ENCODE data around the gene TBC1D10B.
A peak's percentile ranks its signal among the peaks of the same experiment; 100 is the strongest.

TBC1D10B gene

GRCh38 chr16:30395992-30396585 is 25.8 kb upstream of the TBC1D10B start:
- H3K36me3 ChIP-seq (ENCODE audit: control insufficient read depth, insufficient read depth, low read length): peaks cover 17% of the 10 kb centered on the region
- H3K4me3 ChIP-seq (ENCODE audit: low read length): peak overlapping the region; percentile 99; the same call in 1 of the 2 replicates
- DNase-seq (ENCODE audit: low read depth, low spot score): no peak
- H3K27me3 ChIP-seq (ENCODE audit: control insufficient read depth, insufficient read depth, low read length): no peaks in the 10 kb centered on the region
- WGBS (ENCODE audit: insufficient coverage, insufficient read length): no CpG with 5 or more reads among the region's 13 CpGs
- no peaks in the 10 kb centered on the region for H3K9me3 ChIP-seq (ENCODE audit: control insufficient read depth, insufficient read depth, low read length)
- H3K4me1 ChIP-seq (ENCODE audit: control insufficient read depth, insufficient read depth, low read length): no peaks in the 10 kb centered on the region
- no peak overlapping the region for H3K27ac ChIP-seq (ENCODE audit: low read length)

- Histone ChIP-seq H3K4me3 (ENCODE audit: low read length) (peak within 1 kb of the TSS; percentile 99), H3K27ac (ENCODE audit: low read length) (no peak within 1 kb of the TSS), H3K36me3 (ENCODE audit: control insufficient read depth, insufficient read depth, low read length) (peaks cover 17% of the 10 kb centered on the region), H3K27me3 (ENCODE audit: control insufficient read depth, insufficient read depth, low read length) (no peaks in the 10 kb centered on the region), H3K4me1 (ENCODE audit: control insufficient read depth, insufficient read depth, low read length) (no peaks in the 10 kb centered on the region), H3K9me3 (ENCODE audit: control insufficient read depth, insufficient read depth, low read length) (no peaks in the 10 kb centered on the region)
- WGBS (ENCODE audit: insufficient coverage, insufficient read length): no CpG with 5 or more reads among the region's 103 CpGs
- DNase-seq (ENCODE audit: low read depth, low spot score): no peak
These were observed 25.1 kb upstream of the TBC1D10B start, which contains the start of gene ZNF48 for GRCh38 chr16:30395155-30395991. TSS of gene ZNF48 (plus strand) at chr16:30395420. CDS start at chr16:30395795, 375 bp downstream.

- H3K4me3 ChIP-seq (ENCODE audit: low read length): peak overlapping the region; percentile 99; the same call in 1 of the 2 replicates
- WGBS (ENCODE audit: insufficient coverage, insufficient read length): no CpG with 5 or more reads among the region's 31 CpGs
- no peaks in the 10 kb centered on the region for H3K9me3 ChIP-seq (ENCODE audit: control insufficient read depth, insufficient read depth, low read length)
- no peak for DNase-seq (ENCODE audit: low read depth, low spot score)
- H3K4me1 ChIP-seq (ENCODE audit: control insufficient read depth, insufficient read depth, low read length): no peaks in the 10 kb centered on the region
- H3K36me3 ChIP-seq (ENCODE audit: control insufficient read depth, insufficient read depth, low read length): peaks cover 17% of the 10 kb centered on the region
- H3K27ac ChIP-seq (ENCODE audit: low read length): no peak overlapping the region
- no peaks in the 10 kb centered on the region for H3K27me3 ChIP-seq (ENCODE audit: control insufficient read depth, insufficient read depth, low read length)
These were observed 24.4 kb upstream of the TBC1D10B start for GRCh38 chr16:30394592-30395154.

DNA sequence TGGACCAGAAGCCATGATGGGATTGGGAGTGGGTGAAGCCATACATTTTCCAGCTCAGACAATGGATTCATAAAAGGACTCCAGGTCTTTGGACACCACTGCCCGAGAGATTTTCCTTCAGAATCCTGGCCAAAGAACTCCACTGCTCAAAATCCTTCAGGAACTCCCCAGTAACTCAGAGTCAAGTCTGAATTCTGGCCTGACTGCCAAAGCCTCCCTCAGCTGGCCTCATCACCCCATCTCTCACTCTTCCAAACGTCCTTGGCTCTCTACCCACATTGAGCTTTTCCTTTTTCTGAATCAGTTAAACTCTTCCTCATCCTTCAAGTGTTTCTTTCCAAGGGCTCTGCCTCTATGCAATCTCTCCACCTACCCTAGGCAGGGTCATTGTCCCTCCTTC is 13.2 kb upstream of the TBC1D10B start:
- WGBS (ENCODE audit: insufficient coverage, insufficient read length): no CpG with 5 or more reads among the region's 2 CpGs
- no peak for DNase-seq (ENCODE audit: low read depth, low spot score)
- no peak overlapping the region for H3K27ac ChIP-seq (ENCODE audit: low read length)
- no peaks in the 10 kb centered on the region for H3K4me1 ChIP-seq (ENCODE audit: control insufficient read depth, insufficient read depth, low read length)
- H3K36me3 ChIP-seq (ENCODE audit: control insufficient read depth, insufficient read depth, low read length): no peaks in the 10 kb centered on the region
- H3K27me3 ChIP-seq (ENCODE audit: control insufficient read depth, insufficient read depth, low read length): no peaks in the 10 kb centered on the region
- H3K4me3 ChIP-seq (ENCODE audit: low read length): no peak overlapping the region
- no peaks in the 10 kb centered on the region for H3K9me3 ChIP-seq (ENCODE audit: control insufficient read depth, insufficient read depth, low read length)

DNA sequence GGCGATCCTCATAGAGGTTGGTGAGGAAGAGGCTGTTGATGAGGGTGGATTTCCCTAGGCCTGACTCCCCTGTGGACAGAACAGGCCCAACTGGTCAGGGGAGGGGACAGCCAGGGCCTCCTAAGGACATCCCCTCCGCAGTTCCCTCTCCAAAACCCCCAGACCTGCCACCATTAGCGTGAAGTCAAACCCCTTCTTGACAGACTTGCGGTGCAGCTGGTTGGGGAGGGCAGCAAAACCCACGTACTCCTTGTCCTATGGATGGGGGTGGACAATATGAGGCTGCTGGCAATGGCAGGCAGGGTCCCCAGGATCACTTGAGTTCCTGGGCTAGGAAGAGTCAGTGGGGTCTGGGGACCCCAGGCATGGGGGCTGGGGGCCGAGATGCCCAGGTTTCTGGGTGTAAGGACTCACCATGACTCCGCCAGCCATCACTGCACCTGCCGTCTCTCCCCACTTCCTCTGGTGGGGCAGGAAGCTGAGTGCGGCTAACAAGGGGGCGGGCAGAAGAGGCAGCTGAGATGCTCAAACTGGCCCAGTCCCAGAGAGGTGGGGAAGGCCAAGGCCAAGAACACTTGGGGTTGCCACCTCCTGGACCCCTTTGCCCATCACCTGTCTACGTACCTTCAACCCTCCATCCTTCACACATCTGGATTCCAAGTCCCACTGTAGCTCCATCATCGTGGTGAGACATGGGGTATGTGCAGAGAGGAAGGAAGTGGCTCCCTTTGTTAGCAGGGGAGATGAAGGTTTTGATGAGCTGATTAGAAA is 12.0 kb upstream of the TBC1D10B start, which contains the start of gene SEPTIN1:
Gene SEPTIN1 (minus strand): TSS at position 451 of the 771 bp plus-strand sequence. CDS start 19 bp downstream, at position 432.
- Histone ChIP-seq H3K9me3 (ENCODE audit: control insufficient read depth, insufficient read depth, low read length) (no peaks in the 10 kb centered on the region), H3K4me1 (ENCODE audit: control insufficient read depth, insufficient read depth, low read length) (no peaks in the 10 kb centered on the region), H3K27ac (ENCODE audit: low read length) (no peak within 1 kb of the TSS), H3K4me3 (ENCODE audit: low read length) (no peak within 1 kb of the TSS), H3K27me3 (ENCODE audit: control insufficient read depth, insufficient read depth, low read length) (no peaks in the 10 kb centered on the region), H3K36me3 (ENCODE audit: control insufficient read depth, insufficient read depth, low read length) (no peaks in the 10 kb centered on the region)
- no CpG with 5 or more reads among the region's 12 CpGs for WGBS (ENCODE audit: insufficient coverage, insufficient read length)
- DNase-seq (ENCODE audit: low read depth, low spot score): no peak

- H3K36me3 ChIP-seq (ENCODE audit: control insufficient read depth, insufficient read depth, low read length): no peaks in the 10 kb centered on the region
- H3K4me1 ChIP-seq (ENCODE audit: control insufficient read depth, insufficient read depth, low read length): no peaks in the 10 kb centered on the region
- H3K27ac ChIP-seq (ENCODE audit: low read length): no peak overlapping the region
- no peak overlapping the region for H3K4me3 ChIP-seq (ENCODE audit: low read length)
- H3K27me3 ChIP-seq (ENCODE audit: control insufficient read depth, insufficient read depth, low read length): no peaks in the 10 kb centered on the region
- DNase-seq (ENCODE audit: low read depth, low spot score): no peak
- no CpG with 5 or more reads among the region's 13 CpGs for WGBS (ENCODE audit: insufficient coverage, insufficient read length)
- H3K9me3 ChIP-seq (ENCODE audit: control insufficient read depth, insufficient read depth, low read length): no peaks in the 10 kb centered on the region
These were observed 11.2 kb upstream of the TBC1D10B start for GRCh38 chr16:30381291-30382041.

- WGBS (ENCODE audit: insufficient coverage, insufficient read length): no CpG with 5 or more reads among the region's 6 CpGs
- no peak overlapping the region for H3K27ac ChIP-seq (ENCODE audit: low read length)
- DNase-seq (ENCODE audit: low read depth, low spot score): no peak
- H3K4me3 ChIP-seq (ENCODE audit: low read length): no peak overlapping the region
- no peaks in the 10 kb centered on the region for H3K27me3 ChIP-seq (ENCODE audit: control insufficient read depth, insufficient read depth, low read length)
- no peaks in the 10 kb centered on the region for H3K4me1 ChIP-seq (ENCODE audit: control insufficient read depth, insufficient read depth, low read length)
- no peaks in the 10 kb centered on the region for H3K9me3 ChIP-seq (ENCODE audit: control insufficient read depth, insufficient read depth, low read length)
- no peaks in the 10 kb centered on the region for H3K36me3 ChIP-seq (ENCODE audit: control insufficient read depth, insufficient read depth, low read length)
These were observed 10.5 kb upstream of the TBC1D10B start for GRCh38 chr16:30380803-30381208.

- Histone ChIP-seq H3K27me3 (ENCODE audit: control insufficient read depth, insufficient read depth, low read length) (no peaks in the 10 kb centered on the region), H3K36me3 (ENCODE audit: control insufficient read depth, insufficient read depth, low read length) (no peaks in the 10 kb centered on the region), H3K27ac (ENCODE audit: low read length) (no peak overlapping the region), H3K4me1 (ENCODE audit: control insufficient read depth, insufficient read depth, low read length) (no peaks in the 10 kb centered on the region), H3K4me3 (ENCODE audit: low read length) (no peak overlapping the region), H3K9me3 (ENCODE audit: control insufficient read depth, insufficient read depth, low read length) (no peaks in the 10 kb centered on the region)
- WGBS (ENCODE audit: insufficient coverage, insufficient read length): no CpG with 5 or more reads among the region's 4 CpGs
- no peak for DNase-seq (ENCODE audit: low read depth, low spot score)
These were observed 9.9 kb upstream of the TBC1D10B start for GRCh38 chr16:30380072-30380802.

DNA sequence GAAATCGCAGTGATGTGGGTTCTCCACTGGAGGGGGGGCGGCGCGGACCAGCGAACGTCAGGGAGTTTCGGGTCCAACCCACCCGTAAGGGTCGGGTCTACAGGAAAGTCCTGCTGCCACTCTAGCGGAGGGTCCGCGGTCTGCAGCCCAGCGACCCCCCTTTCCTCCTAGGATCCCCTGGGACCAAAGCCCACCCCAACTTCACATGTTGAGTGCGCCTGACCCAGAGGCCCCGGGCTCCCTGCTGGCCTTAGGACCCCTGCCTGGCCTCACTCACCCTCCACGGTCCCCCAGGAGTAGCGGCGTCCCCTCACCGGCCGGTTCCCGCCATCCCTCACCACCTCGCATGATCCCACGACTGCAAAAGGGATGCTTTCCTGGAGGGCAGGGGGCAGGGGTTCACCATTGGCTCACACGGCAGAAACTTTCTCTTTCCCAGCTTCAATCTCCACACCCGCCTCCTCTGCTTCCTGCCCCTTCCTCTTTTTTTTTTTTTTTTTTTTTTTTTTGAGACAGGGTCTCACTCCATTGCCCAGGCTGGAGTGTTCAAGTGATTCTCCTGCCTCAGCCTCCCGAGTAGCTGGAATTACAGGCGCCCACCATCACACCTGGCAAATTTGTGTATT is 9.0 kb upstream of the TBC1D10B start:
- Histone ChIP-seq H3K4me1 (ENCODE audit: control insufficient read depth, insufficient read depth, low read length) (no peaks in the 10 kb centered on the region), H3K36me3 (ENCODE audit: control insufficient read depth, insufficient read depth, low read length) (no peaks in the 10 kb centered on the region), H3K27ac (ENCODE audit: low read length) (no peak overlapping the region), H3K9me3 (ENCODE audit: control insufficient read depth, insufficient read depth, low read length) (no peaks in the 10 kb centered on the region), H3K4me3 (ENCODE audit: low read length) (peak overlapping the region; percentile 52), H3K27me3 (ENCODE audit: control insufficient read depth, insufficient read depth, low read length) (no peaks in the 10 kb centered on the region)
- no CpG with 5 or more reads among the region's 27 CpGs for WGBS (ENCODE audit: insufficient coverage, insufficient read length)
- no peak for DNase-seq (ENCODE audit: low read depth, low spot score)
